HCT116 (cell line): ENCODE measurements around the gene ACTN2.

Source experiments
- CTCF ChIP-seq, 3 experiments: fragments of 200-600 bp in 1 of 3; sonication (generic) in 1 of 3; IDR thresholded peaks in 2 of 3; conservative IDR thresholded peaks in 1 of 3; 2 replicates each; pipeline ENCODE4 v1.5.1; 2012 to 2017; ENCODE audit warnings: low read depth in 2 of 3, low read length in 2 of 3, antibody characterized with exemption in 1 of 3, borderline replicate concordance in 1 of 3, control low read depth in 1 of 3, mild to moderate bottlenecking in 1 of 3, mixed read lengths in 1 of 3, mixed run types in 1 of 3, moderate library complexity in 1 of 3; ENCODE audit not compliant: insufficient read depth in 1 of 3
- JUND ChIP-seq: IDR thresholded peaks from 2 replicates; pipeline ENCODE4 v1.6.1; 2012
- POLR2A ChIP-seq: IDR thresholded peaks from 2 replicates; pipeline ENCODE4 v1.7.0; 2011; ENCODE audit warnings: borderline replicate concordance; ENCODE audit not compliant: insufficient read depth, insufficient read length; ENCODE audit errors: extremely low read depth

- TF ChIP-seq POLR2A (no peak), JUND (no peak), CTCF (IDR thresholded peaks at IDR 0.05 in 2 of 3, conservative IDR thresholded peaks at IDR 0.05 in 1 of 3; ENCODE audit: borderline replicate concordance in 1 of 3, insufficient read depth in 1 of 3, low read depth in 2 of 3, low read length in 2 of 3) (no peak)
Observed at GRCh38 chr1:236706183-236706582, 19.9 kb downstream of the ACTN2 start.
